RPMI7951 (cell line): ENCODE data around the gene SPTLC3. TPM values are rescaled to one million over a fixed set of nuclear protein-coding genes. Genes with fewer than 3 reads are reported as not detected.
A peak's percentile ranks its signal among the peaks of the same experiment; 100 is the strongest.

ENCODE experiments used
- DNase-seq: peaks from one replicate; pipeline ENCODE4 v3.0.0-alpha.2; 2012; ENCODE audit warnings: low read depth
- total RNA-seq: library from RNA; depleted of rRNA; stranded (reverse); fragments of >200 nt; shearing (Covaris generic); gene quantifications from 2 replicates; pipeline ENCODE4 v1.2.3, GENCODE V29; 2014

Gene SPTLC3
- total RNA-seq, 1 experiment from 2014 or later, result 16.6 TPM

DNA sequence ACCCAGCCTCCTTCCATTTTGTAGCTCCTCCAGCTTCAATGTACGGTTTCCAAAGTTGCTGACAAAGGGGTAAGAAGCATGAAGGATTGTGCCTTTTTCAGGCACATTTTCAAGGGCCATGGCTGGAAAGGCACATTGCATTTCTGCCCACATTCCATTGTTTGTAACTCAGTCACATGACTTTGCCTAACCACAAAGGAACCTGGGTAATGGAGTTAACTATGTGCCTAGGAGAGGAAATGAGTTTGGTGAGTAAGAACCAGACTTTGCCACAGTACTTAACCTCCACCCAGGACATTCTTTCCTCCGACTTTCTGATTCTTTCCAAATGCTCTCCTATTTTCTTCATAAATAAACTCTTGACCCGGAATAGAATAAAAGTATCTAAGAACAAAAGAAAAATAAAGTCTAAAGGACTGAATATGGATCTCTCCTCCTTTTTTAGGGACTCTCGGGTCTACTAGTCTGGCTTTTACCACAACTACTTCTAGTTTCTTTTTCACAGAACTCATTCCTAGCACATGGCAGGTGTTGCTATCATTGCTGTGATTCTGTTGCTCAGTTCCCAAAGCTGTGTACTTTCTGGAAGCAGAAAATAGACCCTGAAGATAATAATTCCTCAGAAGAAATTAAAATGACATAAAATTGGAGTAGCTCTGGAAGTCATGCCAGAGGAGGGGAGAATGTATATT is 130.8 kb downstream of the SPTLC3 start:
- DNase-seq, result peak; percentile 70

DNA sequence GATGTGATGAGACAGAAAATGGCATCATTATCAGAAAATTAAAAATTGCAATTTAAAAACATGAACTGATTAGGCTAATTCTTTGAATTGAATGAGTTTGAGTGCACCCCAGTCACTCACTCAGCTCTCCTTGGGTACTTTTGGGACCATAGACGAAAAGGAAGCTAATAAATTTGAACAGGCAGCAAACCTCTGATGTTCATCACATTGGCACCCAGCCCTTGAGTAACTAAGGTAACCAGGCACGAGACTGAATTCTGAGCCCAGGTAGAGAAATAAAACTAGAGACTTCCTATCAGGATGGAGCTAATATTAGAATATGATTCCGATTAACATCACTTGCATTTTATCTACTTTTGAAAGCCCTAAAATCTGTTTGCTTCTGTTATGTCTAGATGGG is 131.4 kb downstream of the SPTLC3 start:
- no peak for DNase-seq

DNA sequence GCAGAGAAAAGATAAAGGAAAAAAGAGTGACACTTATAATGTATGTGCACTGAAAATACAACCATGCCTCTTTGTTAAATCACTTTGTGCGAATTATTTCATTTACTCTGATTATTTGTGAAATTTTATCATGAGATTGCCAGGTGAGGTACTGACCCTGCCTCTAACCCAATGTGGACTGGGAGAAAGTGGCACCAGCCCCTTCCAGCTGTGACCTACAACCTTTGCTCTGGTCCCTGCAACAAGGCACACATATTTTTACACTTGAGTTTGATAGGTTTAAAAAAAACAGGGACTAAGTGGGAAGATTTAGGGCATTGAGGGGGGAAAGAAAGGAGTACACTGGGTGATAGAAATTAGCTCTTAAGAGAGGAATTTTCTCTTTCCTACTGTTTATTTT is 132.0 kb downstream of the SPTLC3 start:
- no peak for DNase-seq

DNA sequence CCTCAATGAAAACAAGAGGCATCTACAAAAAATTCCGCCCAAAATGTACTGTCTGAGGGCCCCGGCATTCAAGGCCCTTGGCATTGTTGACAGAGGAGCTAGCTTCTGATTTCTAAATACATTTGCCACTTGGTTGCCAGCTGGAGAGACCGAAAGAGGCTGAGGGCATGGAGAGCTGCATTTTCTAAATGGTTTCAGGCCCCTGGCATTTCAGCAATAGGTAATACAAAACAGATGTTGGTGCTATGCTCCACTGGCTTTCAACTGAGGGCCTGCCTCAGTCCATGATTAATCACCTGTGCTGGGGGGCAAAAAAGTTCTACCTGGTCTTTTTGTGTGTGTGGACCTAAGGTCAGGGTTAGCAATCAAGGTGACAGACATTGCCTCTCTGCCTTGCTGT is 132.8 kb downstream of the SPTLC3 start:
- peak; percentile 93 for DNase-seq

DNA sequence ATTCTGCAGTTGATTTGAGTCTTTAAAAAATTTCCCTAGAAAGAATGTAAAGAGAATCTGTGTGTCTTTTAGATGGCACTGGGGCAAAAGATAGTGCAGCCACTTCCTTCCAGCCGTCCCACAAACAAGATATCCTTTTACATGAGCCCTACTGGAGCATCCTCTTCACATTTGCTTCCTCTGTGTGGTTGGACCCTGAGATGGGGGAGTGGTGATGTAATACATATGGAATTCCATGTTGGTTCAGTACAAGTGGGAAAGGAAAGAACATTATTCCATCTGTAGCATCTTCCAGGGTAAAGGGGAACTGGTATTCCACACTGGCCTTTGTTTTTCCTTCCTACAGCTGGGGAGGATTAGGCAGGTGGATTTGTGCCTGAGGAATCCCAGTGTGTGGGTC is 133.4 kb downstream of the SPTLC3 start:
- DNase-seq, result peak; percentile 98

DNA sequence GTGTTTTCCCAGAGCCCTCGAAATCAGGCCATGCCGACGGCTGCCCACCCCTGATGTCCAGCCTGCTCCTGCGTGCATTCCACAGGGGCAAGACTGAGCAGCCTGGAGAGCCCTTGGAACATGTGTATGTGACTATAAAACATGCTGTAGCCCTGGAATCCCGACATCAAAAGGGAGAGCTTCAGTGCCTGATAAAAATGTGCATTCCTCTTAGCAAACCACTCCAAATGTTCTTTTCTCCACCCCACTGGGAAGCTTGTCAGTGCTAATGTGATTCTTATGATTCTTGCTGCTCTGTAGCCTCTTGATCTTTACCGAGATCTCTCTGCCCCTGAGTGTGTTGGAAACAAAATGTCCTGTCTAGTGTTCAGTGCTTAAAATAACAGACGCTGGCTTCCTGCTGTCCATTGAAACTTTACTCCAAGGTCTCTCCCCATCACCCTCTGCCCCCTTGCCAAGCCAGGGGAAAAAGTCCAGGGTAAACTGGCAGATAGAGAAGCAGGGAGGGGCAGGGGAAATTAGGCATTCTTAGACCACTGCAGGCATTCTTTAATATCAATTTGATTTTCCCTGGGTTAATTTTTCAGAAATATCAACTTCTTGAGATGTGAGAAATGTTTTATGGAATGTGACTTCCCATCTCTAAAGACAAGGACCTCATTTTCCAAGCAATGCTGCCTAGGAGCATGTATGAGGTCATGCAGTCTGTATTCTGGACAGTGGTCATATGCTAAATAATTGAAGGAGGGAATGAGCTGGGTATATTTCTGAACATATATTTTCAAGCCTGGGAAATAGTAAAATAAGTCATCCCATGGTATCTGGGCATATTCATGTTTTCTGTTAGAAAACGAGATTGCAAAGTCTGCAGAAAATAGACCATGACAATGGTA is 138.5 kb downstream of the SPTLC3 start:
- peak; percentile 52 for DNase-seq

DNA sequence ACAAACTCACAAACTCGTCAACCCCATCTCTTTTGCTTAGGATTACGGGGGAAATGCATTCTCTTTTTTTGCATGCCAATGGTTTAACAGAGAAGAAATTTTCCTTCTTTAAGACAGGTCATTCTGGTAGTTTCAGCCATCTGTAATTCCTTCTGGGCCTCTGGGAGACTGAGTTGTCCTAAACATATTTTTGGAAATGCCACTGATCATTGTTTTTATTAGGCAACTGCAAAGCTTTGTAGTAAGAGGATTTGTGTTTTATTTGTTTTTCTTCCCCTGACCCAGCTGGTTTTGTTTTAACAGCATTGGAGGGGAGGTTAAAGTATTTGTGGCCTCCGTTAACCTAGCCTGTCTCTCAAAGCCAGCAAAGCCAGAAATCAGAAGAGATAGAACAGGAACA is 139.2 kb downstream of the SPTLC3 start:
- DNase-seq, result no peak

DNA sequence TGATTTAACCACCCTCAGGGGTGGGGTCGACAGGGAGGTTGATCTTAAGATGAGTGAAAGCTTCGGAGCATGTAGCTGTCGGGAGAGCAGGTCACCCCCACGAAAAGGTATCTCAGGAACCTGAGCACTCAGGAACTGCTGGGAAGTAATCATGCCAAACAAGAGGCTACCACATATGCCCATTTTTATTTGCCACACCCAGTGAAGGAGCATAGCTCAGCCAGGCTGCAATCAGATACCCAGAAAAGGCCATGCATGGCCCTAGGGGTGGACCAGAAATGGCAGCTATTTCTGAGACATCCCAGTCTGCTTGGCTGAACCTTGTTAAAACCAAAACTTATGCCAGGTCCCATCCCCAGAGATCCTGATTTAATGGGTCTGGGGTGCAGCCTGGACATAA is 139.6 kb downstream of the SPTLC3 start:
- DNase-seq, result peak; percentile 29

DNA sequence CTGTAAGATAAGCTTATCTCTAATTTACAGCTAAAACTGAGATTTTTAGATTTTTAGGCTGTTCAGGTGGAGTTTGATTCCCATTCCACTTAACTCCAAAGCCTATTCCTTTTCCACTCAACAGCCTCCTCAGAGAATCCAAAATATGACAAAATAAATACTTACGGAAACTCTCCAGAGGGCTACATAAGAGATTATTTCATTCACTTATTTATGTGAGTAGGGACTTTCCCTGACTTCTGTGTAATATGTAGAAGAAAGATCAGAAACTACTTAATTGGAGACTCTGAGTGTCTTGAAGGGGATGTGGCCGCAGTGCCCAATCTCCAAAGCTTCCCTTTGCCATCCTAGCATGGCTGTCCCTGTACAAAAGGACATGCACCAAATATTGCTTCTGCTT is 140.2 kb downstream of the SPTLC3 start:
- DNase-seq, result no peak

DNA sequence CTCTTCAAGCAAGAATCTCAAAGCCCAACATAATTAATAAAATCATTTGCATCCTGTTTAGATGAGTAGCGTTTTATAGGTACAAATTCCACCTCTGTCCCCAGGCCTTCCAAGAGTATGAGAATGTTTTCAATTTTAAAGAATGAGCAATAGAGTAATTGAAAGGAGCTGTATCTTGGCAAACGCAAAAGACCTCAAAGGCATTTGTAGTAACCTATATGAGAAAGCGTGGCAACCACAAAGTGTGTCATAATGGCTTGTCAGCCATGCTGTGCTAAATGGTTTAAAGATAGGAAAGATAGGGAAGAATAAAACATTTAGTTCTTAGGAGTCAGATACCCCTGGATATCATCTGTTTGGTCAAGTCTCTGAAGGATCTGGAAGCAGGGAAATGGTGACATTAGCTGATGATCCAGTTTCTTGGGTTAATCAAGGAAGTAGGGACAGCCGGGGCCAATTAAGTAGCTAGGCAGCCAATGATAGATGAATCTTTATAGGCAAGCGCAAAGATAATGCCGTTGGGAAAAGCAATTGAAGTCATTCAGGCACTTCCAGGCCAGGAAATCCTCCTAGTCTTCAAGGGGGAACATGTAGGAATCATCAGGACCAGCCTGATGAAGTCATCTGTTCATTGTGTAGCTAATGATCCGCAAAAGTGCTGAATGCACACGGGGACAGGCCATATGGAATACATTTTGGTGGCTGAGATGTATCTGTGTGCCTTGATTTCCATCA is 140.8 kb downstream of the SPTLC3 start:
- peak; percentile 95 for DNase-seq

DNA sequence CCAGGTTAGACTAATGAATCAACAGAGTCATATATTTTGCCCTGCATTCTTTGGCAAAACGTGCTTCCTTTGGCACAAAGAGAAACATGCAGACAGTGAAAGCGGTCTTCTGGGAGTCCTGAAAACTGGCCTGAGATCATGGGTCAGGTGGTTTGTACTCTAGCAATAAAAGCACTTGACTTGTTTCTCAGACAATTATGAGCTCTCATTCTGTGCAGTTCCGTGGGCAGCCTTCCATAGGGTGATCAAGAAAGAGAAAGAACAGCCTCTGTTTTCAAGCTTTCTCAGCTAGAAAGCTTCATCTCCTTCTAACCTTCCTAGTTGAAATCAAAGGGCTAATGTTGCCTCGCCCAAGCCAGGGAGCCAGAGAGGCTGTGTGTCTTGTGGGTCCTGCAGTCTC is 149.6 kb downstream of the SPTLC3 start:
- no peak for DNase-seq

DNA sequence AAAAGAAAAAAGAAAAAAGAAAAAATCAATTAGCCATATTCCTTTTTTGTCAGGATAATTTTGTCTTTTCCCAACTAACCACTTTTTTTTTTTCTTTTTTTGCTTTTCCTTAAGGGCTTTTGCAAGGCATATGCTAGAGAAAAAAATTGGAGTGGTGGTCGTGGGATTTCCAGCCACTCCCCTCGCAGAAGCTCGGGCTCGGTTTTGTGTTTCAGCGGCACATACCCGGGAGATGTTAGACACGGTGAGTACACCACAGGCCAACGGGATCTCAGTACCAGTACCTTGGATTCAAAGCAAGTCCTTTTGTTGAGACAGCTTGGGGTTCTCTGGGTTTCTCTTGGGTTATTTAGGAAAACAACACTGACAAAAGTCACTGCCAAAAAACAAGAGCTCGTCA is 151.1 kb downstream of the SPTLC3 start:
- no peak for DNase-seq

DNA sequence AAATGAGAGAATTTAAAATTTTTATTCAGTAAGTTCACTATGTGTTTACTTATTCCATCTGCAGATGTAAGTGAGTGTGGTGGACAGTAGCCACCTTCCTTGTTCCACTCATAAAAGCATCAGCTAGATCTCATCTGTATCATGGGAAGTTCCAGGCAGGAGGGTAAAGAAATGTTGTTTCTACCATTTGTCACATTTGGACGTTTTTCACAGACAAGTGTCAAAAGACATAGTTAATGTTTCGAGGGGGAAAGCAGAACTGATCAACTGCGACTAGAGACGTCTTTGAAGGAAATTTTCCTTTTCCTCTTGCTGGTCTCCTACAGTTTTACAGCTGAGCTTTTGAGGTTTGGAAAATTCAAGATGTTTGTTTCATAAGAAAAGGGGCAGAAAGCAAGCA is 156.4 kb downstream of the SPTLC3 start:
- no peak for DNase-seq

DNA sequence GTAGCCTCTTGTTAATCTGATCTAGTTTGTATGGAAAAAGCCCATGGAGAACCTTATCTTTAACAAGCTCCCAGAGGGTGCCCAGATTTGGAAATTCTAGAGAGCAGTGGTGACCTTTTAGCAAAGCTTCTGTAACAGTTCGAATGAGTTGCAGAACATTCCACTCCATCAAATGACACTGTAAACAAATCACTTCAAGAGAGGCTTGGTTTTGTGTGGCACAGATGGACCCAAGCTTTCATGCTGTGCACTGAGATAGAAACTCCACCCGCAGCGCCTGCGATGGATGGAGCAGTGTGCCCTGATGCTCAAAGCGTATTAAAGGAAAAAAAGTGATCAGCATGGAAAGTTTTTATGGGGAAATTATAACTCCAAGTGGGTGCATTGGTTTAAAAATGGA is 157.2 kb downstream of the SPTLC3 start:
- DNase-seq, result no peak

DNA sequence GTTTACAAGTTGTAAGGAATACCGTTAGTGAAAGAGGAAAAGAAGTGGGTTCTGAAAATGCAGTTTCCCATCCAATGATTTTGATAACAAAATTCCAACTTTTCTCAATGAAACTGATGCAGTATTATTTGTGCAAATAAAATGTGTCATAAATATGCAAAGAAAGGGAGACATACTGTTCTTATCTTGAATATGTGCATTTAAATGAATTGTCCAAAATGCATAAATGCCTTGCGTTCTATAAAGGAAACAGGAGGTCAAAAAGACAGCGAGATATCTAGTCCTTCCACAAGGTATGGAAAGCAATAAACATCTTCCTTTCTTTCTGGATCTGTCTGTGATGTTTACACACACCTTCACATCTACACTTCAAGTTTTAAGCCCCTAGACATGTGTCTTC is 157.7 kb downstream of the SPTLC3 start:
- no peak for DNase-seq

DNA sequence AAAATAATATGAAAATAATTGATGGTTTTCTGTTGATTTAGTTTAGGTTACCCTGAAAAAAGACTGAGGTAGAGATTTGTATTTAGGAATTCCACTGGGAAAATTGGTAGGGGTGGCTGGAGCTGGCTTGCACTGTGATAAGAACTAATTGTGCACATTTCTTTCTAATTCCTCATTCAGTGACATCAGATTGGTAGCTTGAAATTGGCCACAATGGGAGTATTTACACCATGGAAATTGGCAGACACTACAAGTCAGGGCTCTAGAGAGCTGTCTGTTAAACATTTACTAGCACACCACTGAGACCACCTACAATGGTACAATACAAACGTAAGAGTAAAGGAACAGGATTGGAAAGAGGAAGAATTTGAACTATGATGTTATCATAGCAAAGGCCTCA is 160.3 kb downstream of the SPTLC3 start:
- no peak for DNase-seq

DNA sequence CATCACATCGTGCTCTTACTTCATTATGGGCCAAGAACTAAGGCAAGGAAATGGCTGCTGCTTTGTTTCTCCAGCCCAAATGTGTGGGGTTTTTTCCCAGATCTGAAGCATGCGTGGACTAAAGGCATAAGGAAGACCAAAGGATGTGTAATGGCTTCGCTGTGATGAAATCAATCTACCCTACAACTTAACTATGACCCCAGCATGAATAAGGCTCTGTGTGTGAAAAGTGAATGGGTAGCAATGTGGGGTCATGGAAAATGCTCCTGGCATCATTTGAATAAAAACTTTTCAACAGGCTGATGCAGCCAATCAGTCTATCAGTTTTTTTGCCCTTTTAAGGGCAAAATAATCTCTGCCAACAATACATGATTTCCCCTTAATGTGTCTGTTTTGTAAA is 162.0 kb downstream of the SPTLC3 start:
- DNase-seq, result no peak

DNA sequence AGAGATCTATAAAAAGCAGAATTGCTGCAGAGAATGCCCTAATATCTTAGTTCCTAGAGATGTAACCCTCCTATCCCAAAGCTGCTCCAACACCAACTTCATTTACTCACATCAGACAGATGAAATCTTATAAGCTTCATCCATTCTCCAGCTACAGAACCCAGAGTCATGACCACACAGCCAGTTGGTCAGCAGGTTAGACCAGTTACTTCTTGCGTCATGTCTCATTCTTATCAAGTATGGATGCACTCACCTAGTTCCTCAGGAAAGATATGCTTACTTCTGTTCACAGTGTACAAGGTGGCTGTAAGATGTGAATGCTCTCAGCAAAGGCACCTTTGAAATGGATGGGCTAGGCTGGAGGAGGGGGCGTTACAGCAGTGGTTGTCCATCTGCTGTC is 164.4 kb downstream of the SPTLC3 start:
- DNase-seq, result no peak

DNA sequence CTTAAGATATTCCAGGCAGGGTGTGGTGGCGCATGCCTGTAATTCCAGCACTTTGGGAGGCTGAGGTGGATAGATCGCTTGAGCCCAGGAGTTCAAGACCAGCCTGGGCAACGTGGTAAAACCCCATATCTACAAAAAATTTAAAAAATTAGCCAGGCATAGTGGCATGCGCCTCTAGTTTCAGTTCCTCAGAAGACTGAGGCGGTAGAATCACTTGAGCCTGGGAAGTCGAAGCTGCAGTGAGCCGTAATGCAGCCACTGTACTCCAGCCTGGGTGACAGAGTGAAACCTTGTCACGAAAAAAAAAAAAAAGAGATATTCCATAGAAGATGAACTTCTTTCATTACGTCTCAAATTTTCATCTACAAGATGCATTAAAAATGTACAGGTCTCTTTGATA is 165.6 kb downstream of the SPTLC3 start:
- DNase-seq, result no peak

DNA sequence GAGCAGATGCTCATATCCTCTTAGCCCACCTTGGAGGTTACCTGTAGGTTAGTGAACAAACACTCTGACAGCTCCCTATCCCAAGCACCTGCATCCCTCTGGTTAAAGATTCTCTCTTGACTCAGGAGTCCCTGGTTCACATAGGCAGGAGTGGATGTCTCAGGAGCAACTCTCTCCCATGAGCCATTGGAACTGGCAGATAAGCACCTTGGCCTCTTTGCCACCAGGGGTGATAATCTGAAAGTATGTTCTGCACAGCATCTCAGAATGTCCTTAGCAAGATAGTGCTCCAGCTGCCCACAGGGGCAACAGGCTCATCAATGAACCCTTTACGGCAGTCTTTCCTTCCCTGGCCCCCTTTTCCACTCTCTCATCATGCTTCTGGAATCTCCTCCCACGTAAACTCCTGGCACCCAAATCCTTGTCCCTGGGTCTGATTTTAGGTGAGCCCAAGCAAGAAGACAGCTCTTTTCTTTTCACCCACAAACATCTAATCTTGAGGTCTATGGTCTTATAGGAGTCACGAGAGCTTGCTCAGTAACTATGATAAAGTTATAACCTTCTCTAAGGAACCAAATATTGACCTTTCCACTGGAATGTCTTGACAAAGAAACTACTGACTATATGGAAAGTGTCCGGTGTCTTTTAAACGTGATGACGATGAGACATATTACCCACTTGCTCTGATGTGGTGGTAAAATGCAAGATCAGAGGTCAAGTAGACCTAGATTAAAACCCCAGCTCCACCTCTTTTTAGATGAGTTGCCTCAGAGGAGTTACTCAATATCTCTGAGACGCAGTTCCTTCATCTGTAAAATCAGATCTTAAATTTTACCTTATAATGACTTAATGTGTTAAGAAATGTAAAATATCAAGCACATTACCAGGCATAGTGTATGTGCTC is 172.5 kb downstream of the SPTLC3 start:
- no peak for DNase-seq

DNA sequence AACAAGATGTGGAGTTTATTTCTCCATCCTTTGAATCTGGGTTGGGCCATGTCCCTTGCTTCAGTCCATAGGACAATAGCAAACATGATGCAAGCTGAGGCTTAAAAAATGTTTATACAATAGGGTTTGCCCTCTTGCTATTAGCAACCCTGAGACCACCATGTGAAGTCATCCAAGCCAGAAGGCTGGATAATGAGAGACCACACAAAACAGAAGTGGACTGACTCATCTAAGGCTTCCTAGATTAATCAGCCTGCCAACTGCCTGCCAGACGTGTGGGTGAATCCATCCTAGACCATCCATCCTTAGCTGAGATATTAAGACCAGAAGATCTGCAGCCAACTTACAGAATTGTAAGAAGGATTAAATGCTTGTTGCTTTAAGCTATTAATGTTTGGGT is 174.2 kb downstream of the SPTLC3 start:
- DNase-seq, result peak; percentile 78
